H9 (cell line): ENCODE data around the gene NTRK3. TPM values are rescaled to one million over a fixed set of nuclear protein-coding genes. Genes with fewer than 3 reads are reported as not detected.

Experiments
- DNase-seq: peaks from one replicate; pipeline ENCODE4 v3.0.0-alpha.2; 2017
- H2AFZ ChIP-seq: one replicate; pipeline ENCODE4 v1.6.1; 2013; ENCODE audit warnings: mild to moderate bottlenecking, low read length, control low read depth, moderate library complexity
- H2AK5ac ChIP-seq: 2 replicates; pipeline ENCODE4 v1.6.1; 2013; ENCODE audit warnings: low read length, control low read depth, mixed read lengths; ENCODE audit not compliant: insufficient read length
- H2BK120ac ChIP-seq: one replicate; pipeline ENCODE4 v1.6.1; 2013; ENCODE audit warnings: low read depth, mild to moderate bottlenecking, low read length, control low read depth, inconsistent platforms; ENCODE audit not compliant: poor library complexity, severe bottlenecking
- H2BK12ac ChIP-seq: 2 replicates; pipeline ENCODE4 v1.6.1; 2013; ENCODE audit warnings: low read length, control low read depth, mixed read lengths, low read depth; ENCODE audit not compliant: insufficient read length
- H2BK15ac ChIP-seq: 2 replicates; pipeline ENCODE4 v1.6.1; 2013; ENCODE audit warnings: low read depth, low read length, control low read depth
- H2BK20ac ChIP-seq: one replicate; pipeline ENCODE4 v1.6.1; 2013; ENCODE audit warnings: low read depth, mild to moderate bottlenecking, low read length, control low read depth, inconsistent platforms; ENCODE audit not compliant: poor library complexity, severe bottlenecking
- H2BK5ac ChIP-seq: 2 replicates; pipeline ENCODE4 v1.6.1; 2013; ENCODE audit warnings: low read length, control low read depth, mixed read lengths; ENCODE audit not compliant: insufficient read length
- H3K14ac ChIP-seq: 2 replicates; pipeline ENCODE4 v1.6.1; 2013; ENCODE audit warnings: low read length, control low read depth; ENCODE audit not compliant: insufficient read depth
- H3K18ac ChIP-seq: 2 replicates; pipeline ENCODE4 v1.6.1; 2013; ENCODE audit warnings: low read depth, mild to moderate bottlenecking, mixed read lengths, low read length, control low read depth; ENCODE audit not compliant: insufficient read length
- H3K23ac ChIP-seq: 2 replicates; pipeline ENCODE4 v1.6.1; 2013; ENCODE audit warnings: low read length, control low read depth, mixed read lengths, low read depth; ENCODE audit not compliant: insufficient read length
- H3K23me2 ChIP-seq: 2 replicates; pipeline ENCODE4 v1.6.1; 2013; ENCODE audit warnings: low read depth, mild to moderate bottlenecking, mixed read lengths, low read length, control low read depth; ENCODE audit not compliant: insufficient read length, poor library complexity, severe bottlenecking
- H3K27ac ChIP-seq: 2 replicates; pipeline ENCODE4 v1.5.1; 2013; ENCODE audit warnings: low read length, control low read depth, mixed read lengths, low read depth; ENCODE audit not compliant: insufficient read length
- H3K27me3 ChIP-seq: 2 replicates; pipeline ENCODE4 v1.6.1; 2013; ENCODE audit warnings: low read length, control low read depth, inconsistent platforms; ENCODE audit not compliant: insufficient read depth
- H3K4ac ChIP-seq: 2 replicates; pipeline ENCODE4 v1.6.1; 2013; ENCODE audit warnings: low read depth, mild to moderate bottlenecking, control low read depth, inconsistent platforms, low read length, moderate library complexity
- H3K4me1 ChIP-seq: 2 replicates; pipeline ENCODE4 v1.6.1; 2013; ENCODE audit warnings: low read length, control low read depth, inconsistent platforms; ENCODE audit not compliant: insufficient read depth
- H3K4me2 ChIP-seq: 2 replicates; pipeline ENCODE4 v1.6.1; 2013; ENCODE audit warnings: low read length, control low read depth, mixed read lengths; ENCODE audit not compliant: insufficient read length, insufficient read depth
- H3K56ac ChIP-seq: 2 replicates; pipeline ENCODE4 v1.6.1; 2013; ENCODE audit warnings: low read depth, mild to moderate bottlenecking, mixed read lengths, low read length, control low read depth; ENCODE audit not compliant: insufficient read length
- H3K79me1 ChIP-seq: 2 replicates; pipeline ENCODE4 v1.6.1; 2013; ENCODE audit warnings: low read depth, mild to moderate bottlenecking, moderate library complexity, low read length, control low read depth, inconsistent platforms; ENCODE audit not compliant: insufficient read depth, poor library complexity, severe bottlenecking
- H3K79me2 ChIP-seq: 2 replicates; pipeline ENCODE4 v1.6.1; 2013; ENCODE audit warnings: low read length, control low read depth, inconsistent platforms; ENCODE audit not compliant: insufficient read depth
- H3K9ac ChIP-seq: 2 replicates; pipeline ENCODE4 v1.6.1; 2013; ENCODE audit warnings: low read length, control low read depth, mixed read lengths; ENCODE audit not compliant: insufficient read length; ENCODE audit errors: extremely low read depth
- H3K9me3 ChIP-seq: one replicate; pipeline ENCODE4 v1.6.1; 2013; ENCODE audit warnings: low read depth, low read length, inconsistent platforms; ENCODE audit not compliant: control insufficient read depth
- H3T11ph ChIP-seq: one replicate; pipeline ENCODE4 v1.6.1; 2013; ENCODE audit warnings: mild to moderate bottlenecking, low read length, control low read depth, inconsistent platforms
- H4K20me1 ChIP-seq: one replicate; pipeline ENCODE4 v1.6.1; 2013; ENCODE audit not compliant: control insufficient read depth, insufficient read length, insufficient read depth
- H4K5ac ChIP-seq: 2 replicates; pipeline ENCODE4 v1.6.1; 2013; ENCODE audit warnings: low read depth, mild to moderate bottlenecking, mixed read lengths, low read length, control low read depth; ENCODE audit not compliant: insufficient read length
- H4K8ac ChIP-seq: replicated peaks from 2 replicates; pipeline ENCODE4 v1.6.1; 2013; ENCODE audit warnings: low read length, control low read depth, mixed read lengths, low read depth; ENCODE audit not compliant: insufficient read length
- H4K91ac ChIP-seq: 2 replicates; pipeline ENCODE4 v1.6.1; 2013; ENCODE audit warnings: low read depth, mild to moderate bottlenecking, moderate library complexity, mixed read lengths, low read length, control low read depth; ENCODE audit not compliant: insufficient read length
- H3K27ac Mint-ChIP-seq, 3 experiments: 2 replicates in 2 of 3; 3 replicates in 1 of 3; pipeline ENCODE4 v1.8.0; 2020 to 2021; ENCODE audit warnings: mixed read lengths in 3 of 3, mild to moderate bottlenecking in 1 of 3, moderate library complexity in 1 of 3
- H3K27me3 Mint-ChIP-seq: 2 replicates; pipeline ENCODE4 v1.8.0; 2021; ENCODE audit warnings: low read depth, mild to moderate bottlenecking, moderate library complexity, mixed read lengths
- H3K36me3 Mint-ChIP-seq, 3 experiments: 2 replicates in 2 of 3; 3 replicates in 1 of 3; pipeline ENCODE4 v1.8.0; 2020 to 2021; ENCODE audit warnings: low read depth in 3 of 3, mixed read lengths in 3 of 3; ENCODE audit not compliant: insufficient read depth in 1 of 3
- H3K4me1 Mint-ChIP-seq, 2 experiments: 2 replicates each; pipeline ENCODE4 v1.8.0; 2020; ENCODE audit warnings: mixed read lengths in 2 of 2
- H3K4me3 Mint-ChIP-seq, 2 experiments: 2 replicates in 1 of 2; 3 replicates in 1 of 2; pipeline ENCODE4 v1.8.0; 2020 to 2021; ENCODE audit warnings: mild to moderate bottlenecking in 2 of 2, mixed read lengths in 2 of 2, moderate library complexity in 1 of 2
- H3K9me3 Mint-ChIP-seq, 2 experiments: 2 replicates in 1 of 2; 3 replicates in 1 of 2; pipeline ENCODE4 v1.8.0; 2020; ENCODE audit warnings: mild to moderate bottlenecking in 2 of 2, mixed read lengths in 2 of 2, moderate library complexity in 1 of 2
- CTCF ChIP-seq: fragments of 200-600 bp; sonication (generic); conservative IDR thresholded peaks from 3 replicates; pipeline ENCODE4 v1.8.0; 2021; ENCODE audit warnings: antibody characterized with exemption, mild to moderate bottlenecking
- WGBS: extraction: QIAGEN DNeasy Blood & Tissue Kit; methylation state at CpG from one replicate; pipeline ENCODE4 v1.1.7; 2013; ENCODE audit warnings: missing lambda C conversion rate, low lambda C conversion rate, mixed read lengths; ENCODE audit not compliant: insufficient read length; ENCODE audit errors: extremely low coverage; 5-methylcytosine and 5-hydroxymethylcytosine counted together
- total RNA-seq: library from RNA; stranded (reverse); gene quantifications from 2 replicates; pipeline ENCODE4 v1.2.1, GENCODE V29; 2021

NTRK3 gene
- total RNA-seq, 1 experiment from 2014 or later = 2.5 TPM

DNA sequence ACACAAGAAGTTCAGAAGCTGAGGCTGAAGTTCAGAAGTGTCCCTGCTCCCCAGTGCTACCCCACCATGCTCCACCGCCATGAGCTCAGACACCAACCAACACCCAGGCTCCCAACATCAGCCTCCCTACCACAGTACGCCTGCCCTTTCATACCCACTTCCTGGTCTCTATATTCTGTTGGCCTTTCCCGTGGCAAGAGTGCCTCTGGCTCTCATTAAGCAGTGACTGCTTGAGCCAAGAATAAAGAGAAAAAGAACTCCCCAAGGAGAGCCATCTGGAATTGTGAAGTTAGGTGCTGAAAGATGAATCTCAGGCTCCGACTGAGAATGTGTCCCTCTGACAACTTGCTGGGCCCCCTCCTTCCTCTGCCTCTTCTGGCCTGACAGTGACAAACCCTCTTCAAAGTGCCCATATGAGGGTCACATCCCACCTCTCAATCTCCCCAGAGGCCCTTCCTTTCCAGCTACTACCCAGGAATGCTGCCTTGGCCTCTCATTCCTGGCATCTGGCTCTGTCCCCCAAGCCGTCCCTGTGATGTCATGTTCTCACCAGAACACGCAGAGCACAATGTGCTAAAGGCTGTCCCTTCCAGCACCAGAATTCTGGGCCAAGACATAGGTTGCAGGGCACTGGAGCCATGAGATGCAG lies 306.8 kb downstream of the NTRK3 start:
- no CpG with 5 or more reads among the region's 6 CpGs for WGBS
- H3K4me1 Mint-ChIP-seq = no peaks in the 10 kb centered on the region
- H3K4me2 ChIP-seq = no peak overlapping the region
- H3K4me3 Mint-ChIP-seq = no peak overlapping the region
- no peak for DNase-seq
- H3K9ac ChIP-seq = no peak overlapping the region
- no peak for TF ChIP-seq CTCF
- H3K27ac Mint-ChIP-seq = no peak overlapping the region; a peak in 1 of 7 replicates
- H3K79me2 ChIP-seq = no peaks in the 10 kb centered on the region
- H2BK15ac ChIP-seq = no peak overlapping the region
- H2BK20ac ChIP-seq = no peak overlapping the region
- no peak overlapping the region for H3K56ac ChIP-seq
- H4K91ac ChIP-seq = no peak overlapping the region
- H2AK5ac ChIP-seq = no peak overlapping the region
- no peak overlapping the region for H3K14ac ChIP-seq
- no peak overlapping the region for H3K23ac ChIP-seq
- H4K8ac ChIP-seq = no peak overlapping the region
- no peak overlapping the region for H3K18ac ChIP-seq
- no peak overlapping the region for H3K27ac ChIP-seq
- no peak overlapping the region for H2AFZ ChIP-seq
- no peaks in the 10 kb centered on the region; a peak in 1 of 5 replicates for H3K9me3 Mint-ChIP-seq
- no peak overlapping the region for H2BK120ac ChIP-seq
- no peaks in the 10 kb centered on the region for H3K27me3 ChIP-seq
- H3T11ph ChIP-seq = no peak overlapping the region
- H3K23me2 ChIP-seq = no peaks in the 10 kb centered on the region
- H3K79me1 ChIP-seq = no peaks in the 10 kb centered on the region
- H3K36me3 Mint-ChIP-seq = no peaks in the 10 kb centered on the region
- H4K5ac ChIP-seq = no peak overlapping the region
- no peaks in the 10 kb centered on the region for H3K4me1 ChIP-seq
- H3K27me3 Mint-ChIP-seq = peaks cover 5% of the 10 kb centered on the region
- no peak overlapping the region for H3K4ac ChIP-seq
- H4K20me1 ChIP-seq = no peaks in the 10 kb centered on the region
- no peak overlapping the region for H2BK5ac ChIP-seq
- H2BK12ac ChIP-seq = no peak overlapping the region
- no peaks in the 10 kb centered on the region for H3K9me3 ChIP-seq
